SH-SY5Y (cell line): ENCODE results near the gene LRCH1.

Experiments
- GATA2 ChIP-seq: IDR thresholded peaks from 2 replicates; pipeline ENCODE4 v1.6.1; 2011; ENCODE audit warnings: mild to moderate bottlenecking, low read depth, low read length
- GATA3 ChIP-seq: IDR thresholded peaks from 2 replicates; pipeline ENCODE4 v1.6.1; 2011; ENCODE audit warnings: low read depth, mild to moderate bottlenecking, low read length, moderate library complexity

DNA sequence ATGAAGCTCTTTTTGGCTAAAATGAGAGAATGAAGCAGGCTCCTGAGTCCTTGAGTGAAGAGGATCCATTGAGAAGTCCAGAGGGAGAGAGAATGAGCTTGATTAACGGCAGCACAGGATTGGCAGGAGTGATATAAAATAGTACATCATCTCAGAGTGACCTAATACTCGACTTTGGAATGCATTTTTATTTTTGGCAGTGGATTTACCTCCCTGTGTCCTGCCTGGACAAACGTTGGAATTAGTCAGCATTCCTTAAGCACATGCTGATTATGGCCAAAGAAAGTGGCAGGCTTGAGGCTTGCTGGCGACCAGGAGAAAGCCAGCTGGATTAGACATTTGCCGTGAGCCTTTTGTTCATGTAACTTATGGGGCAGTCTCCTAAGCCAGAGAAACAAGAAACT is 22.9 kb downstream of the LRCH1 start:
- no peak for TF ChIP-seq GATA2
- TF ChIP-seq GATA3, result no peak
